Uterus (tissue), 2 donors: ENCODE measurements around the gene IL17D.

ENCODE experiments used
- POLR2A ChIP-seq, 2 donors: fragments of 450-650 bp; IDR thresholded peaks; one replicate each; pipeline ENCODE4 v1.6.1; 2016; ENCODE audit warnings: antibody characterized with exemption in 2 of 2, mild to moderate bottlenecking in 1 of 2, moderate library complexity in 1 of 2
- TF ChIP-seq, protein P1 (sequence below), 4 experiments: fragments of 200-600 bp in 2 of 4; fragments of 450-650 bp in 2 of 4; sonication (generic) in 2 of 4; IDR thresholded peaks; one replicate each; pipeline ENCODE4 v1.5.1; 2016 to 2019; ENCODE audit warnings: antibody characterized with exemption in 4 of 4, mild to moderate bottlenecking in 2 of 4, moderate library complexity in 1 of 4

DNA sequence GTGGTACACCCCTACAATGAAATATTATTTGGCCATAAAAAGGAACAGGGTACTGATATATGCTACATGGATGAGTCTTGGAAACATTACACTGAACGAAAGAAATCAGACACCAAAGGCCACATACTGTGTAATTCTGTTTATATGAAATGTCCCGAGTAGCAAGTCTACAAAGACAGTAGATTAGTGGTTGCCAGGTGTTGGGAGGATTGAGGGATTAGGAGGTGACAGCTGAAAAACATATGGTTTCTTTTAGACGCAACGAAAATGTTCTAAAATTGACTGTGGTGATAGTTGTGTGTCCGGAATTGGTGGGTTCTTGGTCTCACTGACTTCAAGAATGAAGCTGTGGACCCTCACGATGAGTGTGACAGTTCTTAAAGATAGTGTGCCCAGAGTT lies 35.1 kb downstream of the IL17D start:
- TF ChIP-seq, protein P1, sequence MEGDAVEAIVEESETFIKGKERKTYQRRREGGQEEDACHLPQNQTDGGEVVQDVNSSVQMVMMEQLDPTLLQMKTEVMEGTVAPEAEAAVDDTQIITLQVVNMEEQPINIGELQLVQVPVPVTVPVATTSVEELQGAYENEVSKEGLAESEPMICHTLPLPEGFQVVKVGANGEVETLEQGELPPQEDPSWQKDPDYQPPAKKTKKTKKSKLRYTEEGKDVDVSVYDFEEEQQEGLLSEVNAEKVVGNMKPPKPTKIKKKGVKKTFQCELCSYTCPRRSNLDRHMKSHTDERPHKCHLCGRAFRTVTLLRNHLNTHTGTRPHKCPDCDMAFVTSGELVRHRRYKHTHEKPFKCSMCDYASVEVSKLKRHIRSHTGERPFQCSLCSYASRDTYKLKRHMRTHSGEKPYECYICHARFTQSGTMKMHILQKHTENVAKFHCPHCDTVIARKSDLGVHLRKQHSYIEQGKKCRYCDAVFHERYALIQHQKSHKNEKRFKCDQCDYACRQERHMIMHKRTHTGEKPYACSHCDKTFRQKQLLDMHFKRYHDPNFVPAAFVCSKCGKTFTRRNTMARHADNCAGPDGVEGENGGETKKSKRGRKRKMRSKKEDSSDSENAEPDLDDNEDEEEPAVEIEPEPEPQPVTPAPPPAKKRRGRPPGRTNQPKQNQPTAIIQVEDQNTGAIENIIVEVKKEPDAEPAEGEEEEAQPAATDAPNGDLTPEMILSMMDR (IDR thresholded peaks at IDR 0.05) = no peak
- no peak for TF ChIP-seq POLR2A (IDR thresholded peaks at IDR 0.05)
